GM19452 (cell line): ENCODE measurements around the gene COL27A1.
"Not testable (repeated sequence)": the region's sequence is repeated elsewhere in the genome, so short reads cannot be mapped to it uniquely, and the experiment has no call there.

ENCODE experiments used
- ATAC-seq: cut with Tn5 transposase; IDR thresholded peaks from one replicate; pipeline ENCODE4 v1.9.1; 2021; ENCODE audit not compliant: unreplicated experiment

Gene COL27A1

GRCh38 chr9:114314881-114315722 lies 159.8 kb downstream of the COL27A1 start:
- no peak for ATAC-seq

- no peak for ATAC-seq
Measured at GRCh38 chr9:114315723-114316363, 160.5 kb downstream of the COL27A1 start.

- no peak for ATAC-seq
Measured at GRCh38 chr9:114316605-114317230, 161.4 kb downstream of the COL27A1 start.

- ATAC-seq = no peak
Measured at GRCh38 chr9:114317665-114318357, 162.5 kb downstream of the COL27A1 start.

GRCh38 chr9:114318416-114318815 lies 163.1 kb downstream of the COL27A1 start:
- ATAC-seq = no peak

DNA sequence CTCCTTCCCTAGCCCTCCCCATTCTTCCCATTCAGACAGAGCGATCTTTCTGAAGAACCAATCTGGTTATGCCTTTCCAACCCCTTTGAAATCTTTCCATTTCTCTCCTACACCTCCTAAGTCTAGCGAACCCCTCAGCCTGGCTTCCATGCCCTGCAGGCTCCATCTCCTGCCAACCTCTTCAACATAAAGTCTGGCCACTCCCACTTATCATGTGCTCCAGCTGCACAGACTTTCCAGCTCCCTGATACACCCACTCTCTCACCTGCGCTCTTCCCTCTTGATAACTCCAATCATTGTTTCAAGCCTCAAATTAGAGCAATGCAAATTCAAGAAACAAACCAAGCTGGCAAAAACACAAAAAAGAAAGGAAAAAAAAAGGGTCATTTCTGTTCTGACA lies 163.8 kb downstream of the COL27A1 start:
- no peak for ATAC-seq

DNA sequence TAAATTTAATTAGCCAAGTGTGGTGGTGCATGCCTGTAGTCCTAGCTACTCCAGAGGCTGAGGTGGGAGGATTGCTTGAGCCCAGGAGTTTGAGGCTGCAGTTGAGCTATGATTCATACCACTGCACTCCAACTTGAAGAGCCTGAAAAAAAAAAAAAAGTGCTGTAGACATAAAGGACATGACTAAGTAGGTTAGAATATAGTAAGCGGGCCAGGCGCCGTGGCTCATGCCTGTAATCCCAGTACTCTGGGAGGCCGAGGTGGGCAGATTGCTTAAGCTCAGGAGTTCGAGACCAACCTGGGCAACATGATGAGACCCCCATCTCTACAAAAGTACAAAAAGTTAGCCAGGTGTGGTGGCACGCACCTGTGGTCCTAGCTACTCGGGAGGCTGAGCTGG lies 165.4 kb downstream of the COL27A1 start:
- not testable (repeated sequence) for ATAC-seq

DNA sequence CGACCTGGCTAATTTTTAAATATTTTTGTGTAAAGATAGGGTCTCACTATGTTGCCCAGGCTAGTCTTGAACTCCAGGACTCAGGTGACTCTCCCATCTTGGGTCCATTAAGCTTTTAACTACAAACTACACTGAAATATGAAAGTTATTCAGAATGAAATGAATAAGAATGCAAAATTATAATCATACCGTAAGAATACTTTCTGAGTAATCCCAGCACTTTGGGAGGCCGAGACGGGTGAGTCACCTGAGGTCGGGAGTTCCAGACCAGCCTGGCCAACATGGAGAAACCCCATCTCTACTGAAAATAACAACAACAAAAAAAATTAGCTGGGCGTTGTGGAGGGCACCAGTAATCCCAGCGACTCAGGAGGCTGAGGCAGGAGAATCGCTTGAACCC lies 166.4 kb downstream of the COL27A1 start:
- ATAC-seq = no peak

DNA sequence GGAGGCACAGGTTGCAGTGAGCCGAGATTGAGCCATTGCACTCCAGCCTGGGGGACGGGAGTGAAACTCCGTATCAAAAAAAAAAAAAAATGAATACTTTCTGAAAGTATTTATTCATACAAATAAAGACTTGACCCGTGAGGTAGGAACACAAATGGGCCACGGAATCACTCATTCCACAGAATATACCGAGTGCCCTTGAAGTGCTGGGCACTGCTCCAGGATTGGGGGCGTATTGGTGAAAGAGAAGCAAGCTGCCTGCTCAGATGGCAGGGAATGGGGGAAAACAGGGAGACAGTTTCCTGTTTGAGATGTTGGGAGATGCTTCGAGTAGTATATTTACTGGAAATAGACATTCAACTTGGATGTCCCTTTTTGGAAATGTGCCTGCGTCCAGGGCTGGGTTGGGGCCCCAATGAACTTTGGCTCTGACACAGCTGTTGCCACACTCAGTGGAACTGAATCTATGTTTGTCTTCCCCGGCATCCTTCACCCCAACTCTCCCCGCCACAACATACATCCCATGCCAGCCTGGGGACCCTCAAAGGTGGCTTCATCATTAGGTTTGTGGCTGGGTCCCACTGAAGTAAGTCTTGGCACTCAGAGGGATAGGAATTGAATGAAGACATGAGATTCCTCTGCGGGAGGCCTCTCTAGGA lies 167.0 kb downstream of the COL27A1 start:
- not testable (repeated sequence) for ATAC-seq

- ATAC-seq = not testable (repeated sequence)
Measured at GRCh38 chr9:114322831-114323531, 167.6 kb downstream of the COL27A1 start, which contains the start of gene ORM1. ORM1 (plus strand) TSS chr9:114323098; CDS start chr9:114323134, 36 bp downstream.

DNA sequence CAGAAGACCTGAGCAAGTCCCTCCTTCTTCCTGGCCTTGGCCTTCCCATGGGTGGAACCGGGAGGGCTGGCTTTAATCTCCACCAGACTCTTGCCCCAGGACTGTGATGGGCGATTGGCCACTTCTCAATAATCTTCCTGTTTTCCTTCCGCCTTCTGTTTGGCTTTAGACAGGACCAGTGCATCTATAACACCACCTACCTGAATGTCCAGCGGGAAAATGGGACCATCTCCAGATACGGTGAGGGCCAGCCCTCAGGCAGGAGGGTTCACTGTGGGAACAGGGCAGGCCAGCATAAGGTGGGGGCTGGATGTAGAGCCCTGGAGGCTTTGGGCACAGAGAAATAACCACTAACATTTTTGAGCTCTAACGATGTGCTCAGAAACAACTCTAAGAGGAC lies 168.5 kb downstream of the COL27A1 start:
- not testable (repeated sequence) for ATAC-seq

DNA sequence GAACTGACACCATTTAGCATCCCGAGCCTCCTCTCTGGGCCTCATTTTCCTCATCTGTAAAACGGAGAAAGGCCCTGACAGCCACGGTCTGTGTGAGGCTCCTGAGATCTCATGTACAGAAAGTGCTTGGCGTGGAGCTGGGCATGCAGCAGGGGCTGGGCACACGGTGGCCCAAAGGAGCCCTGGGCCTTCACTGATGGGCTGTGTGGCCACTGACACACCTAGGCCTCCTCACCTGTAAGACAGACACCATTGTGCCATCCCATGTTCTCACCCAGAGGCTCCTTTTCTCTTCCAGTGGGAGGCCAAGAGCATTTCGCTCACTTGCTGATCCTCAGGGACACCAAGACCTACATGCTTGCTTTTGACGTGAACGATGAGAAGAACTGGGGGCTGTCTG lies 169.2 kb downstream of the COL27A1 start:
- no peak for ATAC-seq

DNA sequence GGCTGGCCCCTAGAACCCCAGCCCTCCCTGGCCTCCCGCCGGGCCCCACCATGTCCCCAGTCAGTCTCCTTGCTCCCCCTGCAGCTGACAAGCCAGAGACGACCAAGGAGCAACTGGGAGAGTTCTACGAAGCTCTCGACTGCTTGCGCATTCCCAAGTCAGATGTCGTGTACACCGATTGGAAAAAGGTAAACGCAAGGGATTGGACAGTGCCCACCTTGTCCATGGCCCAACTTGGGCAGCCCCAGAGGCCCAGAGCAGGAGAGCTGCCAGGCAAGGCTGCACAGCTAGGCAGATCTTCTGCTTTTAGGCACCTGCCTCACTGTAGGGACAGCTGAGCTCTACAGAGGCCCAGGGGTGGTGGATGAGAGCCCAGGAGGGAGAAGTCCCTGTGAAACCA lies 169.6 kb downstream of the COL27A1 start:
- ATAC-seq = not testable (repeated sequence)

GRCh38 chr9:114325684-114326254 lies 170.4 kb downstream of the COL27A1 start:
- ATAC-seq = not testable (repeated sequence)

DNA sequence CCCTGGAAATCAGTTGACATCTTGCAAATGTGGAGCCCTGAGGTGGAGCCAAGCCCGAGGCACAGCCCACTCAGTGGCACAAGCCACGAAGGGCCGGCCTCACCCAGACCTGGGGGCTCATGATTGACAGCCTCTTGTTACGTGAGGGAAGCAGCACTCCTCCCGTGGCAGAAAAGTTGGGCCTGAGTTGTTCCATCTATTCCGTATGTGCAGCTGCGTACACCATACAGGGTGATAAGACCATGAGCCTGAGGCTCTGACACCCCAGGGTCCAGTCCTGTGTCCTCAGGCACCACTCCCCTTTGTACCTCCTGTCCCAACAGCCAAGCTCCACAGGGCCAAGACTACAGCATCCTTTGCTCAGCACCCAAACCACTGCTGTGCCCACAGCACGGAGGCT lies 172.4 kb downstream of the COL27A1 start:
- no peak for ATAC-seq

DNA sequence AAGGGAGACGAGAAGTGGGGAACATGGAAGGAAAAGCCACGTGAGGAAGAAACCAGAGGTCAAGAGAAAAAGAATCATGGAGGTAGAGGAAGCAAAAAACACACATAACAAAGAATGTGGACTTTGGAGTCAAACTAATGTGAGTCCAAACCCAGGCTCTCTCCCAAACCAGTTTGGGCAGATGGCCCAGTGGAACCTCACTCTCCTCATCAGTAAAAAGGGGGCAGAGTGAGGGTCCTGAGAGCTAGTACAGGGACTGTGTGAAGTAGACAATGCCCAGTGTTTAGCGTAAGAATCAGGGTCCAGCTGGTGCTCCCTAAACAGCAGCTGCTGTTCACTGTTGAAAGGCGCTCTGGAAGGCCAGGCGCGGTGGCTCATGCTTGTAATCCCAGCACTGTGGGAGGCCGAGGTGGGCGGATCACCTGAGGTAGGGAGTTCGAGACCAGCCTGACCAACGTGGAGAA lies 173.1 kb downstream of the COL27A1 start:
- ATAC-seq = not testable (repeated sequence)

DNA sequence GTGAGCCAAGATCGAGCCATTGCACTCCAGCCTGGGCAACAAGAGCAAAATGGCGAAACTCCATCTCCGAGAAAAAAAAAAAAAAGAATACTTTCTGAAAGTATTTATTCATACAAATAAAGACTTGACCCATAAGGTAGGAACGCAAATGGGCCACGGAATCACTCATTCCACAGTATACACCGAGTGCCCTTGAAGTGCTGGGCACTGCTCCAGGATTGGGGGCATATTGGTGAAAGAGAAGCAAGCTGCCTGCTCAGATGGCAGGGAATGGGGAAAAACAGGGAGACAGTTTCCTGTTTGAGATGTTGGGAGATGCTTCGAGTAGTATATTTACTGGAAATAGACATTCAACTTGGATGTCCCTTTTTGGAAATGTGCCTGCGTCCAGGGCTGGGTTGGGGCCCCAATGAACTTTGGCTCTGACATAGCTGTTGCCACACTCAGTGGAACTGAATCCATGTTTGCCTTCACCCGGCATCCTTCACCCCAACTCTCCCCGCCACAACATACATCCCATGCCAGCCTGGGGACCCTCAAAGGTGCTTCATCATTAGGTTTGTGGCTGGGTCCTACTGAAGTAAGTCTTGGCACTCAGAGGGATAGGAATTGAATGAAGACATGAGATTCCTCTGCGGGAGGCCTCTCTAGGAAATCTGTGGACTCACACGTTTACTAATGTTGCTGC lies 173.7 kb downstream of the COL27A1 start:
- ATAC-seq = not testable (repeated sequence)

GRCh38 chr9:114329625-114330022 lies 174.3 kb downstream of the COL27A1 start, which contains the start of gene ORM2:
ORM2 (plus strand) TSS chr9:114329869; CDS start chr9:114329905, 36 bp downstream.
- ATAC-seq = not testable (repeated sequence)

DNA sequence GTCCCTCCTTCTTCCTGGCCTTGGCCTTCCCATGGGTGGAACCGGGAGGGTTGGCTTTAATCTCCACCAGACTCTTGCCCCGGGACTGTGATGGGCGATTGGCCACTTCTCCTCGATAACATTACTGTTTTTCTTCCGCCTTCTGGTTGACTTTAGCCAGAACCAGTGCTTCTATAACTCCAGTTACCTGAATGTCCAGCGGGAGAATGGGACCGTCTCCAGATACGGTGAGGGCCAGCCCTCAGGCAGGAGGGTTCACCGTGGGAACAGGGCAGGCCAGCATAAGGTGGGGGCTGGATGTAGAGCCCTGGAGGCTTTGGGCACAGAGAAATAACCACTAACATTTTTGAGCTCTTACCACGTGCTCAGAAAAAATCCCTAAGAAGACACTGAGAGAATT lies 175.3 kb downstream of the COL27A1 start:
- ATAC-seq = no peak
